Activated CD8-positive, alpha-beta T cell treated with anti-CD3 and anti-CD28 coated beads, Interleukin-2, amount 10 ng/mL, durations not matched to agents 7 days and 5 days (primary cell): ENCODE data around the gene PIK3CD. TPM values are rescaled to one million over a fixed set of nuclear protein-coding genes. Genes with fewer than 3 reads are reported as not detected.

Experiments used
- ATAC-seq: fragments of 150-1000 bp; cut with Tn5 transposase; one replicate; pipeline ENCODE4 v1.10.0; 2021; ENCODE audit warnings: moderate library complexity
- CTCF ChIA-PET: fragments of 350-600 bp; sonication (Branson Sonifier 250); formaldehyde crosslinking; loops from one replicate; lab custom pipeline; 2021; ENCODE audit warnings: antibody characterized with exemption; lab: Charles Lee
- POLR2A ChIA-PET: fragments of 350-600 bp; sonication (Branson Sonifier 250); formaldehyde crosslinking; loops from one replicate; lab custom pipeline; 2021; ENCODE audit warnings: antibody characterized with exemption; lab: Charles Lee
- DNase-seq: peaks from one replicate; pipeline ENCODE4 v3.0.0-alpha.2; 2020
- H3K27ac Mint-ChIP-seq: one replicate; pipeline ENCODE4 v1.8.0; 2021; ENCODE audit warnings: mild to moderate bottlenecking, mixed read lengths
- H3K27me3 Mint-ChIP-seq: one replicate; pipeline ENCODE4 v1.8.0; 2021; ENCODE audit warnings: low read depth, mixed read lengths
- H3K36me3 Mint-ChIP-seq: one replicate; pipeline ENCODE4 v1.8.0; 2021; ENCODE audit warnings: low read depth, mixed read lengths
- H3K4me1 Mint-ChIP-seq: one replicate; pipeline ENCODE4 v1.8.0; 2021; ENCODE audit warnings: low read depth, mixed read lengths
- H3K4me3 Mint-ChIP-seq: one replicate; pipeline ENCODE4 v1.8.0; 2021; ENCODE audit warnings: mild to moderate bottlenecking, mixed read lengths
- H3K9me3 Mint-ChIP-seq: one replicate; pipeline ENCODE4 v1.8.0; 2022; ENCODE audit warnings: mixed read lengths; ENCODE audit not compliant: insufficient read depth
- total RNA-seq, 2 experiments: library from RNA; stranded (reverse); gene quantifications; one replicate each; pipeline ENCODE4 v1.2.3, GENCODE V29; 2021

Gene PIK3CD
- total RNA-seq, 2 experiments from 2014 or later, result 283 to 285 TPM

DNA sequence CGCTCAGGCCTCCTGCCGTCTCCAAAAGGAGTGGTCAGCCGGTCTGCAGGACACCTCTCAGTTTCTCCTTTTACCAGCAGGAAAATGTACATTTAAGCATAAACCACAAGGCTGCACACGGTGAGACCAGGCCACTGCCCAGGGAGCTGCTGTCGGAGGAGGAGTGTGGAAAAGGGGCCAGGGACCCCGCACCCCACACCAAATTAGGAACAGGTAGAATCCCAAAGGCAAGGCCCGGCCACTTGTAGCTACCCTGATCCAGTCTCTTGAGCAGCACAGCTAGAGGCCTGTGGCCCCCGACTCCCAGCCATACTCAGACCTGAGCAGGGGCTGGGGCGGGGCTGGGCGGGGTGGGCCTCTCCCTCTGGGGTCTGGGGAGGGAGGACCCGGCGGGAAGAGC, 78.0 kb downstream of the PIK3CD start:
- Mint-ChIP-seq H3K9me3 (no peaks in the 10 kb centered on the region), H3K27ac (peak overlapping the region; percentile 96), H3K4me1 (peaks cover 84% of the 10 kb centered on the region), H3K27me3 (no peaks in the 10 kb centered on the region), H3K36me3 (peaks cover 79% of the 10 kb centered on the region), H3K4me3 (peak overlapping the region; percentile 69)
- ChIA-PET POLR2A (interaction anchor here (1.3 to 2.6 kb wide), 2 partner anchors 10 to 13 kb away, joined by 4 to 22 read pairs; no protein-coding TSS in a partner anchor), CTCF (interaction anchor here (1.5 kb wide), 1 partner anchor 103 kb away, joined by 4 read pairs; no protein-coding TSS in a partner anchor)
- no peak for ATAC-seq
- no peak for DNase-seq

DNA sequence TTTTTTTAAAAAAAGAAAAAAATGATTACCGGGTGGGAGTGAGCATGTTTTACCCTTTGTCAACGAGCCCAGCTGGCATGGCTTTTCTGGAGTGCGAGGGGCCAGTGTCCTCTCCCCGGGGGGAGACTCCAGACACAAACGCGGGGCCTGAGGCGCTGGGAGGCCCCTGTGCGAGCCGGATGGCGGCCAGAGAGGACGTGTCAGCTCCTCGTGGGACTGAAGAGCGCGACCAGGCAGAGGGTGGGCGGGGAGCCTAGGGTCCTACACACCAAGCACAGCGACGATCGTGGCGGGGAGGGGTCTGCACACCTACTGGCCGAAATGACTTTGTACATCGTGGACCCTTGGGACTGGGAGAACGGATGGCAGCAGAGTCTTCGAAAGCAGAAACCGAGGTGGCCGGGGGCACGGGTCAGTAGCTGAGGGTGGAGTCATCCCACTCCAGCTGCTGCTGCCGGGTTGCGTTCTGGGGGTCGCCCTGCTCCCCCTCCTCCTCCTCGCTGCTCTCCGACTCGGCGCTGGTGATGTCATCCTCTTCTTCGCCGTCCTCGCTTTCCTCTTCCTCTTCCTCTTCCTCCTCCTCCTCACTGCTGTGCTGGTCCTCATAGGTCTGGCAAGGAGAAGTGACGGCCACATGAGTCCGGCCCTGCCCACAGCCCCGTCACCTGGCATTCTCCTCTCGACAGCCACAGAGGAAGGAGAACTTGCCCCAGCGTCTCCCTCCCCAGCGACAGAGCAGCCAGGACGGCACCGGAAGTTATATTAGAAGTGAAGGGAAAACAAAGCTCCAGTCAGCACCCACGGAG, 78.8 kb downstream of the PIK3CD start:
- no peaks in the 10 kb centered on the region for H3K27me3 Mint-ChIP-seq
- peaks cover 83% of the 10 kb centered on the region for H3K4me1 Mint-ChIP-seq
- H3K36me3 Mint-ChIP-seq, result peaks cover 79% of the 10 kb centered on the region
- H3K27ac Mint-ChIP-seq, result peak overlapping the region; percentile 87
- ATAC-seq, result no peak
- ChIA-PET POLR2A (interaction anchor here (0.6 to 1.3 kb wide), 3 partner anchors 9 to 27 kb away, joined by 3 to 4 read pairs (median 4); no protein-coding TSS in a partner anchor), CTCF (interaction anchor here (1.5 to 1.9 kb wide), 2 partner anchors 9 to 103 kb away, joined by 4 to 5 read pairs; no protein-coding TSS in a partner anchor)
- H3K4me3 Mint-ChIP-seq, result peak overlapping the region; percentile 38
- H3K9me3 Mint-ChIP-seq, result no peaks in the 10 kb centered on the region
- no peak for DNase-seq

DNA sequence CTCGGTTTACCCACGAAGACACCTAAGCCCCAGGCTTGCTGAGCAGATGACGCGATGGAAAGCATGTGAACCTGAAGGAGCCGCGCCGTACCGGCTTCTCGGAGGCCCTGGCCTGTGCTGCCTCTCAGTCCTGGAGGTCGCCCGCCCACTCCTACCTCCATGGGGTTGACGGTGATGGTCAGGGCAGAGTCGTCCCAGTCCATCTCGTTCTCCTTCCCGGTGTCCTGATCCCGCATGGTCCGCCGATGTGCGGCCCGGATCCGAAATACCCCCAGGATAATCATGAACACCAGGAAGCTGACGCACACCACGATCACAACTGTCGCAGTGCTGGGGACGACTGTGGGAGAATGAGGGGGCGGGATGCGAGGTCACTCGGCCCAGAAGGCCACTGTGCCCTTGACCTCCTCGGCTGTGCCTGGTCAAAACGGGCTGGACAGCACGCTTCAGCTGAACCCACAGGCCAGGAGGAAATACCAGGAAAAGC, 79.6 kb downstream of the PIK3CD start:
- CTCF ChIA-PET, result interaction anchor here (1.0 to 1.9 kb wide), 2 partner anchors 10 to 104 kb away, joined by 3 to 5 read pairs; no protein-coding TSS in a partner anchor
- Mint-ChIP-seq H3K4me3 (peak overlapping the region; percentile 48), H3K27me3 (no peaks in the 10 kb centered on the region), H3K9me3 (no peaks in the 10 kb centered on the region), H3K36me3 (peaks cover 85% of the 10 kb centered on the region), H3K27ac (peak overlapping the region; percentile 87), H3K4me1 (peaks cover 91% of the 10 kb centered on the region)
- no peak for ATAC-seq
- POLR2A ChIA-PET, result interaction anchor here (0.6 to 1.2 kb wide), 2 partner anchors 10 to 28 kb away, joined by 3 to 4 read pairs; no protein-coding TSS in a partner anchor
- DNase-seq, result no peak

DNA sequence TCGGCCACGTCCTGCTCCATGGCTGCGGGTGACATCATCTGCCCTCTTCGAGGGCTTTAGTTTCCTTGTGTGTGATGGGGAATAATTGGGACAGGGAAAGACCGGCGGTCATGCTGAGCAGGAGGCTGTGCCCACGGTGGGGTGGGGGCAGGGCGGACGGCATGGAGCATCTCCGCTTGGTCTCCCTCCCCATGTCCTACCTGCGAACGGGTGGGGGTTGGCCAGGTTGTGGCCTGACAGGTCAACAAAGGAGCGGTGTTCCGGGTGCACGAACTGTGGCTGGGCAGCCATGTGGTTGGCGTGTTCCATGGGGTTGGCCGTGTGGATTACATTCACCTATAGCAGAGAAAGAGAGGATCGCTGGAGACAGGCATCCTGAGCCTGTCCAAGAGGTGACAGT, 80.0 kb downstream of the PIK3CD start:
- peaks cover 83% of the 10 kb centered on the region for H3K36me3 Mint-ChIP-seq
- no peak for DNase-seq
- CTCF ChIA-PET, result interaction anchor here (1.0 to 1.9 kb wide), 2 partner anchors 10 to 105 kb away, joined by 3 to 5 read pairs; no protein-coding TSS in a partner anchor
- H3K27ac Mint-ChIP-seq, result peak overlapping the region; percentile 86
- no peak for ATAC-seq
- no peaks in the 10 kb centered on the region for H3K27me3 Mint-ChIP-seq
- no peaks in the 10 kb centered on the region for H3K9me3 Mint-ChIP-seq
- POLR2A ChIA-PET, result interaction anchor here (1.2 kb wide), 1 partner anchor 10 kb away, joined by 4 read pairs; no protein-coding TSS in a partner anchor
- H3K4me1 Mint-ChIP-seq, result peaks cover 89% of the 10 kb centered on the region
- peak overlapping the region; percentile 48 for H3K4me3 Mint-ChIP-seq

DNA sequence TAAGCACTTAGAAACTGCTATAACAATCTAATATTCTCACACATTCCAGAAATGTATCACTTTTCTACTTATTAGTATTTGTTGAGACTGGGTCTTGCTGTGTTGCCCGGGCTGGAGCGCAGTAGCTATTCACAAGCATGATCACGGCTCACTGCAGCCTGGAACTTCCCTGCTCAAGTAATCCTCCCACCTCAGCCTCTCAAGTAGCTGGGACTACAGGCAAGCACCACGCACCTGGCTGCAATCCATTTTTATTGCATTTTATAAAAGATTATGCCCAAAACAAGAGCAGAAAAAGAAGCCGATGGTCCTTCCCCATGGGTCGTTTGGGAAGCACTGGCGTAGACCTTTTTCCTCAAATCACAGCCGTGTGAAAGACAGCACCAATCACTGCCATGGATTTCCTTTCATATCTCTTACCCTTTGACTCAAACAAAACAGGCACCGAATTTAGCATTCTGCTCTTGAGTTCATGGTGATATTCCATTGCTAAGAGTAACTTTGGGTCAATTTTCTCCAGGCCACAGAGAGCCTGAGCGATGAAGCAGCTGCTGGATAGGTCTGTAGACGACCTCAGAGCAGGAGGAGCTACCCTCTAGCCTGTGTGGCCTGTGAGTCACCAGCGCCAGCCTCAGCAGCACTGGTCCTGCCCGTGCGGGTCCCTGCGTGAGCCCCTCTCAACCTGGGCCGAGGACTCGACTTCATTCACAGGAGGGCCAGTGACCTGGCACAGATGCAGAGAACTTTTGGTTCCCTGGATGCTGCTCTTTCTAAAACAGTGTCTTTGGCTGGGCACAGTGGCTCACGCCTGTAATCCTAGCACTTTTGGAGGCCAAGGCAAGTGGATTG, 80.8 kb downstream of the PIK3CD start:
- DNase-seq (no peak), ATAC-seq (no peak)
- CTCF ChIA-PET, result interaction anchor here (2.8 kb wide), 1 partner anchor 116 kb away, joined by 7 read pairs; no protein-coding TSS in a partner anchor
- Mint-ChIP-seq H3K4me3 (peak overlapping the region; percentile 15), H3K4me1 (peaks cover 87% of the 10 kb centered on the region), H3K36me3 (peaks cover 79% of the 10 kb centered on the region), H3K9me3 (no peaks in the 10 kb centered on the region), H3K27me3 (no peaks in the 10 kb centered on the region), H3K27ac (peak overlapping the region; percentile 86)
- POLR2A ChIA-PET, result interaction anchor here (1.2 kb wide), 1 partner anchor 11 kb away, joined by 4 read pairs; no protein-coding TSS in a partner anchor

DNA sequence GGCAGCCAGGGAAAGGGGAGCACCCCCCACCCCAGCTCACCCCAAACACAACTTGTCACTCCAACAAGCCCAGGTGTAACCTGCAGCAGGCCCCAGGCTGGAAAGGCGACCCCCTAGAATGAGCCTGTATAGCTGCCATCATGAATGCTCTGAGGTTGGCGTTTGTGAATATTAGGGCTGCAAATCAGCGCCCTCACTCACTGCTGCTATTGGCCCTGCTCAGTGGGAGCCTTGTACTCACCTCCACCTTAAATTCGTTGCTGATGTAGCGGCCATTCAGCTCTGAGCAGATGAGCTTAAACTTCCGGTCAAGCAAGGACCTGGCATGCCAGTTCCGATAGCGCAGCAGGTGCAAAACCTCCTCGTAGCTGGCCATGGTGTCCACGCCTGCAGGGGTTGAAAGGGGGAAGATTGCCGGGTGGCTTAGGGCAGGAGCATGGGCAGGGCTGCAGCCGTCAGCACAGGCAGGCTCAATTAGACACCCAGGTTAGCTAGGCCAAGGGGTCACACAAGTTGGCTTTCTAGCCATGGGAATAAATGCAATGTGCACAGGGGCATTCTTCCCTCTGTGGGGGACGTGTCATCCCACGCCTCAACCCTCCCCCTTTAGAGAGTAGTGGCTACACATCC, 81.7 kb downstream of the PIK3CD start:
- H3K27me3 Mint-ChIP-seq, result no peaks in the 10 kb centered on the region
- H3K27ac Mint-ChIP-seq, result peak overlapping the region; percentile 69
- no peak overlapping the region for H3K4me3 Mint-ChIP-seq
- peaks cover 86% of the 10 kb centered on the region for H3K4me1 Mint-ChIP-seq
- H3K9me3 Mint-ChIP-seq, result no peaks in the 10 kb centered on the region
- DNase-seq (no peak), ATAC-seq (no peak)
- H3K36me3 Mint-ChIP-seq, result peaks cover 77% of the 10 kb centered on the region
- POLR2A ChIA-PET, result interaction anchor here (1.2 kb wide), 1 partner anchor 12 kb away, joined by 4 read pairs; no protein-coding TSS in a partner anchor
- CTCF ChIA-PET, result interaction anchor here (2.8 kb wide), 1 partner anchor 117 kb away, joined by 7 read pairs; no protein-coding TSS in a partner anchor

DNA sequence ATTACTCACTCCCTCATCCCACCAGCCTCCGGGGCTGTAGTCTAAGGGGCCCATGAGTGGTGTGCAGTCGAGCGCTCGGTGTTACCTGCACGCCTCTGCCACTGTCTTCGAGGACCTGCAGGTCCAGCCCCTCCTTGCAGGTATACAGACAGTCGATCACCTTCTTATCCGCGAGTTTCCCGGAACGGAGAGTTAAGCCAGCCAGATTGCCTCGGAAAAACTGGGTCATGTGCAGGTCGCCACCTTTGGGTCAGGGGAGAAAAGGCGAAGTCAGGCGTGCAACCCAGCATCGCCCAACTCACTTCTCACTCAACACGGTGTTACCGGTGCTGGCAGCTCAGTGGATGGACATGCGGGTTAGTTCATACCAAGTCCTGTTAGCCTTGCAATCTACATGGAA, 84.3 kb downstream of the PIK3CD start:
- no peaks in the 10 kb centered on the region for H3K27me3 Mint-ChIP-seq
- H3K27ac Mint-ChIP-seq, result peak overlapping the region; percentile 43
- ATAC-seq, result no peak
- peaks cover 70% of the 10 kb centered on the region for H3K36me3 Mint-ChIP-seq
- no peak overlapping the region for H3K4me3 Mint-ChIP-seq
- H3K4me1 Mint-ChIP-seq, result peaks cover 63% of the 10 kb centered on the region
- POLR2A ChIA-PET, result no interaction called here
- DNase-seq, result no peak
- no peaks in the 10 kb centered on the region for H3K9me3 Mint-ChIP-seq
- CTCF ChIA-PET, result interaction anchor here (0.9 to 1.6 kb wide), 2 partner anchors 109 to 133 kb away, joined by 3 to 5 read pairs; no protein-coding TSS in a partner anchor

DNA sequence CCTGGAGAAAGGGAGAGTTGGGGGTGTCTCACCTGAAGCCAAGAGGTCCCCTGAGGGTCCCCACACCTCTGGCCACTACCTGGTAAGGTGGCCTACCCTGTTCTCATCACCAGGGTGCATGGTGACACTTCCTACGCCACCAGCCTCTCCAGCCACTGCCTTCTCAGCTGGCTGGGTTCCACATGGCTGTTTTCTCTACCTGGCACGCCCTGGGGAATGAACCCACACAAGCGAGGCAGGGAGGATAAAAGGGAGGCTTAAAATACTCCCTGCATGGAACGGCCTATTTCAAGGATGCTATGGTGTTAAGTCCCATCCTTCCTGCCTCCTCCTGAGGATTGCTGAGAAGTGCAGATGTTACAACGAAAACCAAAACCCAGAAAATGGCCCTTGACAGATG, 84.7 kb downstream of the PIK3CD start:
- Mint-ChIP-seq H3K9me3 (no peaks in the 10 kb centered on the region), H3K4me3 (no peak overlapping the region), H3K36me3 (peaks cover 70% of the 10 kb centered on the region), H3K27me3 (no peaks in the 10 kb centered on the region), H3K27ac (peak overlapping the region; percentile 43), H3K4me1 (peaks cover 60% of the 10 kb centered on the region)
- POLR2A ChIA-PET, result no interaction called here
- ATAC-seq (no peak), DNase-seq (no peak)
- CTCF ChIA-PET, result no interaction called here

DNA sequence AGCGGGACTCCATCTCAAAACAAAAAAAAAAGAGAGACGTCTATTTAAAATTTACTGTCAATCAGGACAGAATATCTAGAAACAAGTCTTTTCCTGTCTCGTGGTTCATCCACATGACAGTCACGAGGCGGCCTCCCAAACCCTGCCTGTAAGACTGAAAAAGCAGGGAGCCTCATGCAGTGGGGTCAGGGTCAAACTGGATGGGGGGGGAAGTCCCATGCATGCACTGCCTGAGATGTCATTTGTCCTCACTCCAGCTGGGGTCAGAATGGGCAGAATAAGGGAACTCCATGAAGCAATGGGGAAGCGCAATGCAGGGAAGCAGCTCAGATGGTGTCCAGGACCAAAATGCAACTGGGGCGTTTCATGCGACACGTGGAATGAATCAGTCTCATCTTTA, 85.5 kb downstream of the PIK3CD start:
- CTCF ChIA-PET, result no interaction called here
- DNase-seq (no peak), ATAC-seq (no peak)
- peak overlapping the region; percentile 63 for H3K27ac Mint-ChIP-seq
- H3K4me1 Mint-ChIP-seq, result peaks cover 52% of the 10 kb centered on the region
- no peaks in the 10 kb centered on the region for H3K9me3 Mint-ChIP-seq
- no peak overlapping the region for H3K4me3 Mint-ChIP-seq
- H3K36me3 Mint-ChIP-seq, result peaks cover 68% of the 10 kb centered on the region
- no peaks in the 10 kb centered on the region for H3K27me3 Mint-ChIP-seq
- POLR2A ChIA-PET, result no interaction called here

DNA sequence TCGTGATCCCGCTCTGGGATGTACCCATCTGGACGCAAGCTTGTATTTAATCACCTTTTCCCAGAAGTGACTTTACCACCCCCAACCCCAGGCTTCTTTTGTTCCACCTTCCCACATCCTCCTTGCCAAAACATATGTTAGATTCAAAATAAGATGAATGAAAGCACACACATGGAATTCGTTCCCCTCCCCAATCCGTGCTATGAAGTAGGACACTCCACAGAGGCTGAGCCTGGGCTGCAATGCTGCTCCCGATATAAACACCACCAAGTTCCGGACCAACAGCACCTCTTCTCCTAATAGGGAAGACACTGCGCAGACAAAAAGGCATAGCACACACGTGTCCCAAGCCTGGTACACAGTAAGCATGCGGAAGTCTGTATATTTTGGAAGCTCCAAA, 86.1 kb downstream of the PIK3CD start:
- CTCF ChIA-PET, result interaction anchor here (0.7 to 1.3 kb wide), 3 partner anchors 47 to 122 kb away, joined by 3 to 4 read pairs (median 3); no protein-coding TSS in a partner anchor
- POLR2A ChIA-PET, result no interaction called here
- ATAC-seq (no peak), DNase-seq (no peak)
- H3K9me3 Mint-ChIP-seq, result no peaks in the 10 kb centered on the region
- H3K4me3 Mint-ChIP-seq, result no peak overlapping the region
- peaks cover 46% of the 10 kb centered on the region for H3K4me1 Mint-ChIP-seq
- peak overlapping the region; percentile 37 for H3K27ac Mint-ChIP-seq
- no peaks in the 10 kb centered on the region for H3K27me3 Mint-ChIP-seq
- H3K36me3 Mint-ChIP-seq, result peaks cover 66% of the 10 kb centered on the region
